Cardiac fibroblast (primary cell): ENCODE data around the gene TM7SF2.

Experiments used
- DNase-seq, 2 donors: peaks; one replicate each; pipeline versions ENCODE4 v3.0.0 to v3.0.0-alpha.2; 2010; ENCODE audit warnings: low read depth in 2 of 2
- H3K4me3 ChIP-seq, 2 donors: replicated peaks in 1 of 2; 1 replicate in 1 of 2; 2 replicates in 1 of 2; pipeline ENCODE4 v1.5.1; 2011; ENCODE audit warnings: low read depth in 2 of 2, low read length in 2 of 2, mild to moderate bottlenecking in 2 of 2, moderate library complexity in 1 of 2
- TF ChIP-seq, protein P1 (sequence below): IDR thresholded peaks from one replicate; pipeline ENCODE4 v1.5.1; 2011; ENCODE audit warnings: low read depth, mild to moderate bottlenecking, low read length, inconsistent platforms

TM7SF2 gene

GRCh38 chr11:65086809-65087208, 24.9 kb upstream of the TM7SF2 start:
- TF ChIP-seq, protein P1, sequence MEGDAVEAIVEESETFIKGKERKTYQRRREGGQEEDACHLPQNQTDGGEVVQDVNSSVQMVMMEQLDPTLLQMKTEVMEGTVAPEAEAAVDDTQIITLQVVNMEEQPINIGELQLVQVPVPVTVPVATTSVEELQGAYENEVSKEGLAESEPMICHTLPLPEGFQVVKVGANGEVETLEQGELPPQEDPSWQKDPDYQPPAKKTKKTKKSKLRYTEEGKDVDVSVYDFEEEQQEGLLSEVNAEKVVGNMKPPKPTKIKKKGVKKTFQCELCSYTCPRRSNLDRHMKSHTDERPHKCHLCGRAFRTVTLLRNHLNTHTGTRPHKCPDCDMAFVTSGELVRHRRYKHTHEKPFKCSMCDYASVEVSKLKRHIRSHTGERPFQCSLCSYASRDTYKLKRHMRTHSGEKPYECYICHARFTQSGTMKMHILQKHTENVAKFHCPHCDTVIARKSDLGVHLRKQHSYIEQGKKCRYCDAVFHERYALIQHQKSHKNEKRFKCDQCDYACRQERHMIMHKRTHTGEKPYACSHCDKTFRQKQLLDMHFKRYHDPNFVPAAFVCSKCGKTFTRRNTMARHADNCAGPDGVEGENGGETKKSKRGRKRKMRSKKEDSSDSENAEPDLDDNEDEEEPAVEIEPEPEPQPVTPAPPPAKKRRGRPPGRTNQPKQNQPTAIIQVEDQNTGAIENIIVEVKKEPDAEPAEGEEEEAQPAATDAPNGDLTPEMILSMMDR = no peak
- H3K4me3 ChIP-seq = no peak overlapping the region
- no peak for DNase-seq

- DNase-seq = no peak
- TF ChIP-seq, protein P1 = no peak
These were observed 24.5 kb upstream of the TM7SF2 start for GRCh38 chr11:65087216-65087615.

DNA sequence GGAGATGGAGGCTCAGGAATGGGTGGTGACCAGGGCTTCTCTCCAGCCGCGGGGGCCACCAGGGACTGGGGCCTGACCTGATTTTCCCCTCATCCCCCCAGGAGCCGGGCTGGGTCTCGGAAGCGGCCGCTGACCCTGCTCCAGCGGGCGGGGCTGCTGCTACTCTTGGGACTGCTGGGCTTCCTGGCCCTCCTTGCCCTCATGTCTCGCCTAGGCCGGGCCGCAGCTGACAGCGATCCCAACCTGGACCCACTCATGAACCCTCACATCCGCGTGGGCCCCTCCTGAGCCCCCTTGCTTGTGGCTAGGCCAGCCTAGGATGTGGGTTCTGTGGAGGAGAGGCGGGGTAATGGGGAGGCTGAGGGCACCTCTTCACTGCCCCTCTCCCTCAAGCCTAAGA, 23.8 kb upstream of the TM7SF2 start:
- H3K4me3 ChIP-seq = no peak overlapping the region
- TF ChIP-seq, protein P1 = no peak
- no peak for DNase-seq

More at GRCh38 chr11:65087216-65087615, 24.5 kb upstream of the TM7SF2 start:
- H3K4me3 ChIP-seq = no peak overlapping the region

DNA sequence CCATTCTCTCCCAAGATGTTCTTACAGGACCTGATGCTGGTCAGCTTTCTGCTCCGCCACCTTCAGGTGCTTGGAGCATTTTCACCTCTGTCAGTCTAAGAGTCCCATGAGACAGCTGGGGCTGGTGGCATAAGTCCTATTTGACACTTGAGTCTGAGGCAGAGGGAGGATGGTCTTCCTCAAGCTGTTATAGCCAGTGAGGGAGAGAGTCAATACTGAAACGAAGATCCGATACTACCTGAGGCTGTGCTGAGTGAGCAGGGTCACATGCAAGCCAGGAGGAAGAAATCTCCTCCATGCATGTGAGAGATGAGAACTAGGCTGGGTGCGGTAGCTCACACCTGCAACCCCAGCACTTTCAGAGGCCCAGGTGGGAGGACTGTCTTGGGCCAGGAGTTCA, 22.1 kb upstream of the TM7SF2 start:
- no peak for DNase-seq
- H3K4me3 ChIP-seq = no peak overlapping the region
- TF ChIP-seq, protein P1 = no peak

- TF ChIP-seq, protein P1 = no peak
- no peak for DNase-seq
- no peak overlapping the region for H3K4me3 ChIP-seq
These were observed 21.0 kb upstream of the TM7SF2 start for GRCh38 chr11:65090628-65091027.

DNA sequence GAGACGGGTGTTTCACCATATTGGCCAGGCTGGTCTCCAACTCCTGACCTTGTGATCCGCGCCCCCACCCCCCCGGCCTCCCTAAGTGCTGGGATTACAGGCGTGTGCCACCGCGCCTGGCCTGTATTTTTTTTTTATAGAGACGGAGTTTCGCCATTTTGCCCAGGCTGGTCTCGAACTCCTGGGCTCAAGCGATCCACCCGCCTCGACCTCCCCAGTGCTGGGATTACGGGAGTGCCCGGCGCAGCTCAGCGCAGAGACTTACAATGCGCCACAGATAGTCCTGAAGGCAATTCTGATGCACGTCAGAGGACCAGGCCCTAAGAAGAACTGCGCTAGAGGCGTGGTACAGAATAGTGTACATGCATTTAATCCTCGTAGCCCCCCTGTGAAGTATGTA, 16.2 kb upstream of the TM7SF2 start:
- H3K4me3 ChIP-seq = peak overlapping the region; percentile 69 to 73
- TF ChIP-seq, protein P1 = no peak

More for the DNA sequence above, 16.2 kb upstream of the TM7SF2 start:
- DNase-seq = no peak
